ENCODE measurements around the gene MLXIP. TPM values are rescaled to one million over a fixed set of nuclear protein-coding genes. Genes with fewer than 3 reads are reported as not detected.

Gene MLXIP
- polyA plus RNA-seq, 1 donor from 2014 or later: 9.2 TPM

DNA sequence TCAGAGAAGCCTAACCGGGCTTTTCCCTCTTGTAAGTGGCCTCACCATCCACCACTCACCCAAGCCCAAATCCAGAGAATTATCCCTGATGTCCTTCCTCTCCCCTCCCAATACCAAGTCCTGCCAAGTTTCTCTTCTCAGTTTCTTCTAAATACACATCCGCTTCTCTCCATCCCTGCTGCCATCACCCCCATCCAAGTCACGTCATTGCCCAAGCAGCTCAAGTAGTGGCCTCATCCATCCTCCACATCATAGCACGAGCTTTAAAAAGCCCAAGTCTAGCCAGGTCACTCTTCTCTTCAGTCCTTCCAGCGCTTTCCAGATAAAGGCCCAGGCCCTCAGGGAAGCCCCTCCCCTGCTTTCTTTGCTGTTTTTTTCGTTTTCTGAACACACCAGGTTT, 70.1 kb downstream of the MLXIP start:
- Histone ChIP-seq H3K9me3 (ENCODE audit: low read length) (no peaks in the 10 kb centered on the region), H4K20me1 (ENCODE audit: insufficient read depth) (no peaks in the 10 kb centered on the region), H3K4me3 (ENCODE audit: low read length) (no peak overlapping the region), H2AFZ (ENCODE audit: low read depth, low read length) (no peak overlapping the region), H3K9me2 (ENCODE audit: insufficient read depth, low read length) (no peaks in the 10 kb centered on the region), H3K79me2 (replicated peaks; ENCODE audit: insufficient read depth, low read length) (no peaks in the 10 kb centered on the region), H3F3A (ENCODE audit: insufficient read depth, low read length, poor library complexity, severe bottlenecking) (no peaks in the 10 kb centered on the region), H3K9ac (ENCODE audit: low read length) (no peak overlapping the region), H3K36me3 (ENCODE audit: insufficient read depth, low read length) (no peaks in the 10 kb centered on the region), H3K4me2 (ENCODE audit: low read length) (no peak overlapping the region), H3K27me3 (ENCODE audit: insufficient read depth, low read depth, low read length) (no peaks in the 10 kb centered on the region), H3K27ac (ENCODE audit: low read length) (no peak overlapping the region)
- TF ChIP-seq RAD21 (conservative IDR thresholded peaks at IDR 0.05): no peak
- TF ChIP-seq, protein P1, sequence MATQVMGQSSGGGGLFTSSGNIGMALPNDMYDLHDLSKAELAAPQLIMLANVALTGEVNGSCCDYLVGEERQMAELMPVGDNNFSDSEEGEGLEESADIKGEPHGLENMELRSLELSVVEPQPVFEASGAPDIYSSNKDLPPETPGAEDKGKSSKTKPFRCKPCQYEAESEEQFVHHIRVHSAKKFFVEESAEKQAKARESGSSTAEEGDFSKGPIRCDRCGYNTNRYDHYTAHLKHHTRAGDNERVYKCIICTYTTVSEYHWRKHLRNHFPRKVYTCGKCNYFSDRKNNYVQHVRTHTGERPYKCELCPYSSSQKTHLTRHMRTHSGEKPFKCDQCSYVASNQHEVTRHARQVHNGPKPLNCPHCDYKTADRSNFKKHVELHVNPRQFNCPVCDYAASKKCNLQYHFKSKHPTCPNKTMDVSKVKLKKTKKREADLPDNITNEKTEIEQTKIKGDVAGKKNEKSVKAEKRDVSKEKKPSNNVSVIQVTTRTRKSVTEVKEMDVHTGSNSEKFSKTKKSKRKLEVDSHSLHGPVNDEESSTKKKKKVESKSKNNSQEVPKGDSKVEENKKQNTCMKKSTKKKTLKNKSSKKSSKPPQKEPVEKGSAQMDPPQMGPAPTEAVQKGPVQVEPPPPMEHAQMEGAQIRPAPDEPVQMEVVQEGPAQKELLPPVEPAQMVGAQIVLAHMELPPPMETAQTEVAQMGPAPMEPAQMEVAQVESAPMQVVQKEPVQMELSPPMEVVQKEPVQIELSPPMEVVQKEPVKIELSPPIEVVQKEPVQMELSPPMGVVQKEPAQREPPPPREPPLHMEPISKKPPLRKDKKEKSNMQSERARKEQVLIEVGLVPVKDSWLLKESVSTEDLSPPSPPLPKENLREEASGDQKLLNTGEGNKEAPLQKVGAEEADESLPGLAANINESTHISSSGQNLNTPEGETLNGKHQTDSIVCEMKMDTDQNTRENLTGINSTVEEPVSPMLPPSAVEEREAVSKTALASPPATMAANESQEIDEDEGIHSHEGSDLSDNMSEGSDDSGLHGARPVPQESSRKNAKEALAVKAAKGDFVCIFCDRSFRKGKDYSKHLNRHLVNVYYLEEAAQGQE (IDR thresholded peaks at IDR 0.05; ENCODE audit: borderline replicate concordance): no peak
- no peak for TF ChIP-seq TAF1 (IDR thresholded peaks at IDR 0.05; ENCODE audit: low read depth)
- no peak for TF ChIP-seq SMC3 (conservative IDR thresholded peaks at IDR 0.05; ENCODE audit: poor library complexity)
- no peak for TF ChIP-seq MXI1 (conservative IDR thresholded peaks at IDR 0.05; ENCODE audit: poor library complexity, severe bottlenecking)
- TF ChIP-seq, protein P2, sequence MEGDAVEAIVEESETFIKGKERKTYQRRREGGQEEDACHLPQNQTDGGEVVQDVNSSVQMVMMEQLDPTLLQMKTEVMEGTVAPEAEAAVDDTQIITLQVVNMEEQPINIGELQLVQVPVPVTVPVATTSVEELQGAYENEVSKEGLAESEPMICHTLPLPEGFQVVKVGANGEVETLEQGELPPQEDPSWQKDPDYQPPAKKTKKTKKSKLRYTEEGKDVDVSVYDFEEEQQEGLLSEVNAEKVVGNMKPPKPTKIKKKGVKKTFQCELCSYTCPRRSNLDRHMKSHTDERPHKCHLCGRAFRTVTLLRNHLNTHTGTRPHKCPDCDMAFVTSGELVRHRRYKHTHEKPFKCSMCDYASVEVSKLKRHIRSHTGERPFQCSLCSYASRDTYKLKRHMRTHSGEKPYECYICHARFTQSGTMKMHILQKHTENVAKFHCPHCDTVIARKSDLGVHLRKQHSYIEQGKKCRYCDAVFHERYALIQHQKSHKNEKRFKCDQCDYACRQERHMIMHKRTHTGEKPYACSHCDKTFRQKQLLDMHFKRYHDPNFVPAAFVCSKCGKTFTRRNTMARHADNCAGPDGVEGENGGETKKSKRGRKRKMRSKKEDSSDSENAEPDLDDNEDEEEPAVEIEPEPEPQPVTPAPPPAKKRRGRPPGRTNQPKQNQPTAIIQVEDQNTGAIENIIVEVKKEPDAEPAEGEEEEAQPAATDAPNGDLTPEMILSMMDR (IDR thresholded peaks at IDR 0.05; ENCODE audit: poor library complexity, severe bottlenecking): no peak
- no peak for TF ChIP-seq EP300 (conservative IDR thresholded peaks at IDR 0.05; ENCODE audit: poor library complexity, severe bottlenecking)
- no peak for TF ChIP-seq EZH2 (IDR thresholded peaks at IDR 0.05; ENCODE audit: borderline replicate concordance, insufficient read depth, low read length, poor library complexity, severe bottlenecking)
- no peak for TF ChIP-seq POLR2AphosphoS5 (IDR thresholded peaks at IDR 0.05)

DNA sequence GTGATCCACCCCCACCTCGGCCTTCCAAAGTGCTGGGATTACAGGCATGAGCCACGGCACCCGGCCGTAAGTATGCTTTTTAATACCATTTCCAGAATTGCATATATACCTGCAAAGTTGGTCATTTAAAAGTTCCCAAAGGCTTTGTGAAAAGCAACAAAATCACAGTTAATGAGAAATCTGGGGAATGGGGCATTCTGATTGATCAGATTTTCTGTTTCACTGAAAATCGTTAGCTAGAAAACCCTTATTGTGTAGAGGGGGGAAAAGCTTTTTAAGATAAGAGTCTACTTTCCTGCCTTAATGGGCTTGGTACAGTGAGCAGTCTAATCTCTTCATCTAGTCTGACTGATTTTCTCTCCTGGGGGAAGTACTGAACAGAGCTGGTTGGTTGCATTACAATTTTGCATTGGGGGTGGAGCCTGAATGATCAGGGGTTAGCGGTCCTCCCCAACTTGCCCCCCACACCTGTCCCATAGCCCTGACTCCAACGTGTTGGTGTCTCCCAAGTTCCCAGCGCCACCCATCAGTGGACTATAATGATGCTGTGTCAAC, 71.6 kb downstream of the MLXIP start:
- Histone ChIP-seq H3K79me2 (replicated peaks; ENCODE audit: insufficient read depth, low read length) (no peaks in the 10 kb centered on the region), H3K4me3 (ENCODE audit: low read length) (no peak overlapping the region), H3K9me3 (ENCODE audit: low read length) (no peaks in the 10 kb centered on the region), H3K9me2 (ENCODE audit: insufficient read depth, low read length) (no peaks in the 10 kb centered on the region), H3K27ac (ENCODE audit: low read length) (no peak overlapping the region), H3K27me3 (ENCODE audit: insufficient read depth, low read depth, low read length) (no peaks in the 10 kb centered on the region), H2AFZ (ENCODE audit: low read depth, low read length) (no peak overlapping the region), H3K4me2 (ENCODE audit: low read length) (no peak overlapping the region), H3K9ac (ENCODE audit: low read length) (no peak overlapping the region), H4K20me1 (ENCODE audit: insufficient read depth) (no peaks in the 10 kb centered on the region), H3K36me3 (ENCODE audit: insufficient read depth, low read length) (no peaks in the 10 kb centered on the region), H3F3A (ENCODE audit: insufficient read depth, low read length, poor library complexity, severe bottlenecking) (no peaks in the 10 kb centered on the region)
- TF ChIP-seq POLR2AphosphoS5 (IDR thresholded peaks at IDR 0.05) (no peak), RAD21 (conservative IDR thresholded peaks at IDR 0.05) (no peak), MXI1 (conservative IDR thresholded peaks at IDR 0.05; ENCODE audit: poor library complexity, severe bottlenecking) (no peak), SMC3 (conservative IDR thresholded peaks at IDR 0.05; ENCODE audit: poor library complexity) (no peak), EP300 (conservative IDR thresholded peaks at IDR 0.05; ENCODE audit: poor library complexity, severe bottlenecking) (no peak), TAF1 (IDR thresholded peaks at IDR 0.05; ENCODE audit: low read depth) (no peak), EZH2 (IDR thresholded peaks at IDR 0.05; ENCODE audit: borderline replicate concordance, insufficient read depth, low read length, poor library complexity, severe bottlenecking) (no peak)
- TF ChIP-seq, protein P1 (IDR thresholded peaks at IDR 0.05; ENCODE audit: borderline replicate concordance): no peak
- TF ChIP-seq, protein P2 (IDR thresholded peaks at IDR 0.05; ENCODE audit: poor library complexity, severe bottlenecking): no peak

All from neural cell (in vitro differentiated cells).